Adipocyte (in vitro differentiated cells): Measurements from ENCODE around the gene BMPR1B.

ENCODE experiments used
- DNase-seq: peaks from one replicate; pipeline ENCODE4 v3.0.0-alpha.2; 2015; ENCODE audit warnings: low read depth
- H3K27me3 ChIP-seq: replicated peaks from 2 replicates; pipeline ENCODE4 v1.7.0; 2013; ENCODE audit warnings: mild to moderate bottlenecking, low read length, moderate library complexity; ENCODE audit not compliant: control insufficient read depth, insufficient read depth
- H3K36me3 ChIP-seq: 2 replicates; pipeline ENCODE4 v1.7.0; 2013; ENCODE audit warnings: low read length, mild to moderate bottlenecking, moderate library complexity; ENCODE audit not compliant: control insufficient read depth, insufficient read depth, severe bottlenecking
- H3K4me1 ChIP-seq: 2 replicates; pipeline ENCODE4 v1.7.0; 2013; ENCODE audit warnings: mild to moderate bottlenecking, low read length, moderate library complexity; ENCODE audit not compliant: control insufficient read depth, insufficient read depth
- H3K4me3 ChIP-seq: 2 replicates; pipeline ENCODE4 v1.7.0; 2013; ENCODE audit warnings: mild to moderate bottlenecking, low read length, moderate library complexity
- H3K9ac ChIP-seq: 2 replicates; pipeline ENCODE4 v1.7.0; 2013; ENCODE audit warnings: mild to moderate bottlenecking, low read length, moderate library complexity
- H3K9me3 ChIP-seq: 2 replicates; pipeline ENCODE4 v1.7.0; 2013; ENCODE audit warnings: mild to moderate bottlenecking, low read length, moderate library complexity; ENCODE audit not compliant: control insufficient read depth

Gene BMPR1B

DNA sequence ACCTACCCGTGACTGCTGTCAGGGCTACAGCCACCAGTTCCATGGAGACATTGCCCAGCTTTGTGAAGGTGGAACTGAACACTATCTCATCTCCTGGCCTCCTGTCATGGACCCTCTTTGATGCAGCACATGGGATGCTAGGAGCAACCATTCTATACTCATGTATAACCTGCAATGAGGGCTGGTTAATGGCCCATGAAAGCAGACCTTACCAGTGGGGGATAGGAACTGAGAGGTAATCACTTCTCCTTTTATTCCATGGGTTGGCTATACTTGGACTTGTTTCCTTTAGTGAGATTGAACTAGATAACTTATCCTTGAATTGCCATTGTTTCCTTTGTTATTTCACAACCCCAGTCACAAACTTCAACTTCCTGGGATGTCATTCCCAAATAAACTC is 310.6 kb downstream of the BMPR1B start:
- H3K27me3 ChIP-seq, result no peaks in the 10 kb centered on the region
- no peaks in the 10 kb centered on the region for H3K9me3 ChIP-seq
- H3K36me3 ChIP-seq, result no peaks in the 10 kb centered on the region

GRCh38 chr4:95068818-95069478 is 311.2 kb downstream of the BMPR1B start:
- H3K9me3 ChIP-seq, result no peaks in the 10 kb centered on the region
- DNase-seq, result no peak
- H3K36me3 ChIP-seq, result no peaks in the 10 kb centered on the region
- H3K4me1 ChIP-seq, result no peaks in the 10 kb centered on the region
- H3K27me3 ChIP-seq, result no peaks in the 10 kb centered on the region
- H3K9ac ChIP-seq, result no peak overlapping the region
- no peak overlapping the region for H3K4me3 ChIP-seq

More for the DNA sequence above, 310.6 kb downstream of the BMPR1B start:
- Histone ChIP-seq H3K4me1 (no peaks in the 10 kb centered on the region), H3K4me3 (no peak overlapping the region), H3K9ac (no peak overlapping the region)
- DNase-seq, result no peak

GRCh38 chr4:95071851-95072250 is 314.1 kb downstream of the BMPR1B start:
- Histone ChIP-seq H3K9me3 (no peaks in the 10 kb centered on the region), H3K27me3 (no peaks in the 10 kb centered on the region), H3K4me3 (no peak overlapping the region), H3K36me3 (no peaks in the 10 kb centered on the region), H3K9ac (no peak overlapping the region), H3K4me1 (no peaks in the 10 kb centered on the region)
- DNase-seq, result no peak

- no peak overlapping the region for H3K9ac ChIP-seq
- no peaks in the 10 kb centered on the region for H3K27me3 ChIP-seq
- no peak overlapping the region for H3K4me3 ChIP-seq
- no peaks in the 10 kb centered on the region for H3K9me3 ChIP-seq
- no peaks in the 10 kb centered on the region for H3K36me3 ChIP-seq
- DNase-seq, result no peak
- no peaks in the 10 kb centered on the region for H3K4me1 ChIP-seq
Observed at GRCh38 chr4:95073646-95074045, 315.9 kb downstream of the BMPR1B start.

GRCh38 chr4:95077864-95078263 is 320.1 kb downstream of the BMPR1B start:
- H3K36me3 ChIP-seq, result no peaks in the 10 kb centered on the region
- H3K9ac ChIP-seq, result no peak overlapping the region
- H3K4me1 ChIP-seq, result no peaks in the 10 kb centered on the region
- DNase-seq, result peak; percentile 30
- H3K27me3 ChIP-seq, result no peaks in the 10 kb centered on the region
- no peaks in the 10 kb centered on the region for H3K9me3 ChIP-seq
- no peak overlapping the region for H3K4me3 ChIP-seq

DNA sequence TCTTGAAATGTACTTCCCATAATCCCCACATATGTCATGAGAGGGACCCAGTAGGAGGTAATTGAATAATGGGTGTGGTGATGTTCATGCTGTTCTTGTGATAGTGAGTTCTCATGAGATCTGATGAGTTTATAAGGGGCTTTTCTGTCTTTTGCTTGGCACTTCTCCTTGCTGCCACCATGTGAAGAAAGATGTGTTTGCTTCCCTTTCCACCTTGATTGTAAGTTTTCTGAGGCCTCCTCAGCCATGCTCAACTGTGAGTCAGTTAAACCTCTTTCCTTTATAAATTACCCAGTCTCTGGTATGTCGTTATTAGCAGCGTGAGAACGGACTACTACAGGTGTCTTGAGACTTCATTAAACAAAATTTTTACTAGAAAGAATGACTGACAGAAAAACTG is 323.2 kb downstream of the BMPR1B start:
- Histone ChIP-seq H3K9ac (no peak overlapping the region), H3K27me3 (no peaks in the 10 kb centered on the region), H3K4me1 (peaks cover 7% of the 10 kb centered on the region), H3K36me3 (no peaks in the 10 kb centered on the region), H3K9me3 (no peaks in the 10 kb centered on the region), H3K4me3 (no peak overlapping the region)
- no peak for DNase-seq

DNA sequence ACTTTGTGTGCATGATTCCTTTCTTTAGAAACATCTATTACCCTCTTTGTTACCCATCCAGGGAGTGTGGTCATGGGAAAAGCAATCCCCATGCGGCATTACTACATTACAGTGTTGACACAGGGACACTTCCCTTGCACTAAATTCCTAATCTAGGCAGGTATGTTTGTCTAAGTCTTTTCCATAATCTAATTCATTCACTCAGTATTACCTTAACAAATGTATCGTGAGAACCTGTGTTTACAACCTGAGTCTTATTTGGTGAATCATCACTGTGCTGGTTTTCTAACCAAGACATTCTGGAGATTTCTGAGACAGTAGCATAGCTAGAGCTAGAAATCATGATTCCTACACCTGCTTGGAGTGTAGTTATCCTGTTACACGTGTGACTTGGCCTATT is 326.8 kb downstream of the BMPR1B start:
- DNase-seq, result no peak
- no peaks in the 10 kb centered on the region for H3K36me3 ChIP-seq

DNA sequence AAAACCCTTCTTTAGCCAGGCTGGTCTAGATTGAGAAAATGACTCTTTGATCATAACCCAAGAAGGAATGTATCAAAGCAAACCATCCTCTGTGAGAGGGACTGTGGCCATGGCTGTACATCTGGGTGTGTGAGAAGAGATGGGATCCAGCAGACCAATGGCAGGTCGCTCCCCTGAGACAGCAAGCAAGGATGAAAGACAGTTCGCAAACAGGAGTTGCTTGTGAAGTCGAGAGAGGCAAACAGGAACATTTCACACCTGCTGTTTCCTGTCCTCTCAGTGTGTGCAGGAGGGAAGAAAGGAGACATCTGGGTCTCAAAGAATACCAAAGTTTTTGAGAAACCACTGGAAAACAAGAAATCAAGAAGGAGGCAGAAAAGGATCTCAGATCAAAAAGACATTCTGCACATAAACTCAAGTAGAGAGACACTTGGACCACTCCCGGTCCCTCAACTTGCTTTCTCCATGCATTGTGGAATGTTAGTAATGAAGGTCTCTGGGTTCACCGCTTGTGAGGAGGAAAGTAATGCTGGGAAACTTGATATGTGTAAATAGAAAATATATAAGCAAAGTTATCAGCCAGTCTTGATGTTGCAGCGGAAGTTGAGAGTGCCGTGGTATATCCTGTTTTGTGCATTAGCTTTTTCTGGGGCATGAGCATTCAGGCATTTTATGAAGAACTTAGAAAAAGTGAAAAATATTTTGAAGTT is 327.5 kb downstream of the BMPR1B start:
- H3K36me3 ChIP-seq, result no peaks in the 10 kb centered on the region
- no peaks in the 10 kb centered on the region for H3K27me3 ChIP-seq
- peaks cover 15% of the 10 kb centered on the region for H3K4me1 ChIP-seq
- DNase-seq, result no peak
- H3K4me3 ChIP-seq, result no peak overlapping the region
- no peaks in the 10 kb centered on the region for H3K9me3 ChIP-seq
- H3K9ac ChIP-seq, result no peak overlapping the region

More for the DNA sequence above, 326.8 kb downstream of the BMPR1B start:
- H3K4me1 ChIP-seq, result peaks cover 15% of the 10 kb centered on the region
- H3K4me3 ChIP-seq, result no peak overlapping the region
- H3K9me3 ChIP-seq, result no peaks in the 10 kb centered on the region
- no peak overlapping the region for H3K9ac ChIP-seq
- no peaks in the 10 kb centered on the region for H3K27me3 ChIP-seq

DNA sequence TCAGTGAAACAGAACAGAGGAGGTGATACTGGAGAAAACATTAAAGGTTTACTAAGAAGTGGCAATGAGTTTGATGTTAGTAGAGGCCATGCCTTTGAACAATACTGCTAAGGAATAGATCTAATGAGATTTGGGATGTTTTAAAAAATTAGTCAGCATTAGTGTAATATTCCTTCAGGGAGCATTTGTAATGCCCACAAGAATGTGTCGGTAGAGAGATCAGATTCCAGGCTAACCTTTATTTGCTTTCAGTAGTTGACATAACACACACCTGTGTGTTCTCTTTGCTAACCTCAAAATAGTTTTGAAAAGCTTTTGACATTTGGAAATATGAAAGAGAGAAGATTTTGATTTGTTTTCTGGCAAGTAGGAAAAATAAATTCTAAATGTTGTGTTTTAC is 328.8 kb downstream of the BMPR1B start:
- no peak for DNase-seq
- H3K27me3 ChIP-seq, result no peaks in the 10 kb centered on the region

GRCh38 chr4:95087657-95088455 is 330.1 kb downstream of the BMPR1B start:
- DNase-seq, result peak; percentile 33
- H3K9me3 ChIP-seq, result no peaks in the 10 kb centered on the region
- H3K27me3 ChIP-seq, result no peaks in the 10 kb centered on the region
- no peak overlapping the region for H3K4me3 ChIP-seq
- H3K4me1 ChIP-seq, result peaks cover 21% of the 10 kb centered on the region
- H3K9ac ChIP-seq, result no peak overlapping the region
- no peaks in the 10 kb centered on the region for H3K36me3 ChIP-seq

More for the DNA sequence above, 328.8 kb downstream of the BMPR1B start:
- Histone ChIP-seq H3K9me3 (no peaks in the 10 kb centered on the region), H3K36me3 (no peaks in the 10 kb centered on the region), H3K4me1 (peaks cover 21% of the 10 kb centered on the region), H3K9ac (no peak overlapping the region), H3K4me3 (no peak overlapping the region)

GRCh38 chr4:95091272-95091671 is 333.5 kb downstream of the BMPR1B start:
- H3K4me3 ChIP-seq, result no peak overlapping the region
- peaks cover 14% of the 10 kb centered on the region for H3K4me1 ChIP-seq
- no peaks in the 10 kb centered on the region for H3K9me3 ChIP-seq
- H3K36me3 ChIP-seq, result no peaks in the 10 kb centered on the region
- no peak overlapping the region for H3K9ac ChIP-seq
- H3K27me3 ChIP-seq, result no peaks in the 10 kb centered on the region
- DNase-seq, result peak; percentile 65
